NCI-H345 treated with DMSO at 0.1 percent for 48 hours (cell line): ENCODE data around the gene OTUD7B.
"Not testable (repeated sequence)": the region's sequence is repeated elsewhere in the genome, so short reads cannot be mapped to it uniquely, and the experiment has no call there.

ENCODE experiments used
- DNase-seq: peaks from one replicate; lab custom pipeline; 2025; ENCODE audit not compliant: unreplicated experiment; lab: John Stamatoyannopoulos, UW

OTUD7B gene

GRCh38 chr1:150010393-150011115, at the start of gene OTUD7B:
Gene OTUD7B, minus strand, starts transcription at chr1:150010726. Its CDS starts 33,216 bp downstream, at chr1:149977510.
- peak; percentile 93 for DNase-seq

GRCh38 chr1:150060260-150060659, 49.7 kb upstream of the OTUD7B start:
- no peak for DNase-seq

- DNase-seq, result no peak
These were observed 45.9 kb upstream of the OTUD7B start for GRCh38 chr1:150056407-150056806.

- not testable (repeated sequence) for DNase-seq
These were observed 45.0 kb upstream of the OTUD7B start for GRCh38 chr1:150055507-150055906.

- no peak for DNase-seq
These were observed 43.4 kb upstream of the OTUD7B start for GRCh38 chr1:150053926-150054325.

- DNase-seq, result not testable (repeated sequence)
These were observed 41.4 kb upstream of the OTUD7B start for GRCh38 chr1:150051905-150052412.

GRCh38 chr1:150051089-150051373, 40.5 kb upstream of the OTUD7B start:
- no peak for DNase-seq

- DNase-seq, result no peak
These were observed 39.4 kb upstream of the OTUD7B start for GRCh38 chr1:150049926-150050325.

GRCh38 chr1:150034336-150034735, 23.8 kb upstream of the OTUD7B start:
- no peak for DNase-seq

GRCh38 chr1:150028322-150028721, 17.8 kb upstream of the OTUD7B start:
- DNase-seq, result no peak

GRCh38 chr1:150024156-150024555, 13.6 kb upstream of the OTUD7B start:
- DNase-seq, result no peak

- DNase-seq, result no peak
These were observed 11.8 kb upstream of the OTUD7B start for GRCh38 chr1:150022357-150022756.

- no peak for DNase-seq
These were observed 10.7 kb upstream of the OTUD7B start for GRCh38 chr1:150021191-150021694.

GRCh38 chr1:150020711-150021110, 10.2 kb upstream of the OTUD7B start:
- DNase-seq, result no peak

GRCh38 chr1:150018165-150018564, 7.6 kb upstream of the OTUD7B start:
- no peak for DNase-seq

- DNase-seq, result no peak
These were observed 6.8 kb upstream of the OTUD7B start for GRCh38 chr1:150017206-150017750.

- no peak for DNase-seq
These were observed 5.2 kb upstream of the OTUD7B start for GRCh38 chr1:150015651-150016131.

GRCh38 chr1:150012611-150013010, 2.1 kb upstream of the OTUD7B start:
- no peak for DNase-seq

GRCh38 chr1:150009604-150010392, 728 bp downstream of the OTUD7B start:
- DNase-seq, result peak; percentile 83

- DNase-seq, result peak; percentile 17
These were observed 1.8 kb downstream of the OTUD7B start for GRCh38 chr1:150008699-150009098.

- no peak for DNase-seq
These were observed 3.6 kb downstream of the OTUD7B start for GRCh38 chr1:150006881-150007421.
